GM18502 (cell line): ENCODE measurements around the gene SOX21.

ENCODE experiments used
- ATAC-seq: cut with Tn5 transposase; IDR thresholded peaks from one replicate; pipeline ENCODE4 v1.9.1; 2021; ENCODE audit warnings: mild to moderate bottlenecking; ENCODE audit not compliant: unreplicated experiment, poor library complexity

SOX21 gene

GRCh38 chr13:94710065-94710781, 2.1 kb downstream of the SOX21 start:
- no peak for ATAC-seq

GRCh38 chr13:94709001-94709834, 3.1 kb downstream of the SOX21 start:
- no peak for ATAC-seq

- ATAC-seq: no peak
Measured at GRCh38 chr13:94708031-94708859, 4.1 kb downstream of the SOX21 start.

- ATAC-seq: no peak
Measured at GRCh38 chr13:94707400-94708021, 4.8 kb downstream of the SOX21 start.

- no peak for ATAC-seq
Measured at GRCh38 chr13:94706843-94707399, 5.4 kb downstream of the SOX21 start.

GRCh38 chr13:94706101-94706842, 6.1 kb downstream of the SOX21 start:
- no peak for ATAC-seq

GRCh38 chr13:94705081-94706030, 7.0 kb downstream of the SOX21 start:
- ATAC-seq: no peak

- ATAC-seq: no peak
Measured at GRCh38 chr13:94704377-94705080, 7.8 kb downstream of the SOX21 start.

- no peak for ATAC-seq
Measured at GRCh38 chr13:94703721-94704314, 8.5 kb downstream of the SOX21 start.

- ATAC-seq: no peak
Measured at GRCh38 chr13:94703271-94703670, 9.1 kb downstream of the SOX21 start.

GRCh38 chr13:94702181-94703041, 9.9 kb downstream of the SOX21 start:
- ATAC-seq: no peak

GRCh38 chr13:94701313-94702180, 10.8 kb downstream of the SOX21 start:
- no peak for ATAC-seq

GRCh38 chr13:94700536-94700935, 11.8 kb downstream of the SOX21 start:
- no peak for ATAC-seq

GRCh38 chr13:94700051-94700535, 12.3 kb downstream of the SOX21 start:
- no peak for ATAC-seq

GRCh38 chr13:94696171-94696570, 16.2 kb downstream of the SOX21 start:
- ATAC-seq: no peak
